Effector CD8-positive, alpha-beta T cell (primary cell): ENCODE results near the gene PLEKHA7.
"Not testable (repeated sequence)": the region's sequence is repeated elsewhere in the genome, so short reads cannot be mapped to it uniquely, and the experiment has no call there.

Experiments used
- DNase-seq: peaks from one replicate; lab custom pipeline; 2025; lab: John Stamatoyannopoulos, UW

The PLEKHA7 gene

DNA sequence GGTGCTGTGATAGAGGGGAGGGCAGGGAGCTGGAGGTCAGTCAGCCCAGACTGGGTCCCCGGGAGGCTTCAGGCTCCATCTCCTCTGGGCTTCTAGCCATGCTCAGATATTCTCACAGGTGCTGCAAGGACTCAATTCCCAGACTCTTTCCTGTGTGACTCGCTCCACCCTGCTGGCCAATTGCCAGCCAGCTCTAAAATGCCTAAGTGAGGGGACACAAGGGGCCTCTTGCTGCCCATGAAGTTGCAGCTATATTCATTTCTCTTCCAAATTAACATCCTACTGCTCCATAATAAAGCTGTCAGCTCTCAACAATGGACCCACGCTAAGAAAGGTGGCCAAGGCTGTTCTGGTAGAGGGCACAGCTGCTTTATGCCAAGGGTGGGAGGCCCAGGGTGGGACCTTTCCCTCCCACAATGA lies 101.5 kb downstream of the PLEKHA7 start:
- DNase-seq: no peak

GRCh38 chr11:16911658-16912057 lies 102.6 kb downstream of the PLEKHA7 start:
- DNase-seq: no peak

DNA sequence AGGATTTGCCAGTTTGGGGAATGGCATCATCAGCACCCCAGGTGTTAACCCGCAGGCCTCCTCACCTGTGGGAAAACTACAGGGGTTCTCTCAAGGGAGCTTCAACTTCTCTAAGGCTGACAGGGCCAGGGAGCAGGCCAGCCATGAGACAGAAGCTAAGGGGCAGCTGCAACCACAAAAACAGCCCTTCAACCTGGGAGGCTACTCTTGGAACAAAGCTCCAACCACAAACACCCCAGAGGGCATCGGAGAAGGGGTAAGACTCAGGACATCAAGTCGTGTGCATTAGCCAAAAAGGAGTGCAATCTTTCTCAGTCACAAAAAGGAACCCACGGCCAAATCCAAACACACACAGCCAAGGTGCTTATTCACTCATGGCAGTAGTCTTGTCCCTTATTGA lies 103.0 kb downstream of the PLEKHA7 start:
- DNase-seq: no peak

- DNase-seq: no peak
These were observed 104.7 kb downstream of the PLEKHA7 start for GRCh38 chr11:16909359-16910035.

GRCh38 chr11:16905375-16905774 lies 108.8 kb downstream of the PLEKHA7 start:
- DNase-seq: no peak

- not testable (repeated sequence) for DNase-seq
These were observed 109.5 kb downstream of the PLEKHA7 start for GRCh38 chr11:16904761-16905160.

GRCh38 chr11:16902781-16903378 lies 111.3 kb downstream of the PLEKHA7 start:
- DNase-seq: no peak

DNA sequence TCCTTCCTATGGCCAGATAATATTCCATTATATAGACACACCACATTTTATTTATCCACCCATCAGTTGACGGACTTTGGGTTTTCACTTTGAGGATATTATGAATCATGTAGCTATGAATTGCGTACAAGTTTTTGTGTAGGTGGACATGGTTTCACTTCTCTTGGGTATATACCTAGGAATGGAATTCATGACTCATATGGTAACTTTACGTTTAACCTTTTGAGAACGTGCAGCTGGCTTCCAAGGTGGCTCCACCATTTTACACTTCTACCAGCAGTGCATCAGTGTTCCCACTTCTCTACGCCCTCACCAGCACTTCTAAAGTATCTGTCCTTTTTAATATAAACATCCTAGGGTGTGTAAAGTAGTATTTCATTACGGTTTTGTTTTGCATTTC lies 112.0 kb downstream of the PLEKHA7 start:
- no peak for DNase-seq

DNA sequence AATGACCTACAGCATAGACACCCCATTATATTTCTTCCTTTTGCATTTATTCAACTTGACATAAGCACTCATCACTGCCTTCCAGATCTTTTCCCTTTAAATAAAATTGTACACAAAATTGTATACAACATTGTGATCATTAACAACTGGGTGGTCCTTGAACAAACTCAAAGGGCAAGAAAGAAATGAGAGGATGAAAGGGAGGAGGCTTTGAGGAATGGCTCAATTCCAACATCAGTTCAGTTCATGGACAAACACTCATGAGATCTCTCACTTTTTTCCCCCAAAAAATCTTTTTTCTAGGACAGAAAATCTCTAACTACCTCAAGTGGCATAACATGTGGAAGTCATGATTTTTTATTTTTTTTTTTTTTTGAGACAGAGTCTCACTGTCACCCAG lies 113.7 kb downstream of the PLEKHA7 start:
- no peak for DNase-seq

DNA sequence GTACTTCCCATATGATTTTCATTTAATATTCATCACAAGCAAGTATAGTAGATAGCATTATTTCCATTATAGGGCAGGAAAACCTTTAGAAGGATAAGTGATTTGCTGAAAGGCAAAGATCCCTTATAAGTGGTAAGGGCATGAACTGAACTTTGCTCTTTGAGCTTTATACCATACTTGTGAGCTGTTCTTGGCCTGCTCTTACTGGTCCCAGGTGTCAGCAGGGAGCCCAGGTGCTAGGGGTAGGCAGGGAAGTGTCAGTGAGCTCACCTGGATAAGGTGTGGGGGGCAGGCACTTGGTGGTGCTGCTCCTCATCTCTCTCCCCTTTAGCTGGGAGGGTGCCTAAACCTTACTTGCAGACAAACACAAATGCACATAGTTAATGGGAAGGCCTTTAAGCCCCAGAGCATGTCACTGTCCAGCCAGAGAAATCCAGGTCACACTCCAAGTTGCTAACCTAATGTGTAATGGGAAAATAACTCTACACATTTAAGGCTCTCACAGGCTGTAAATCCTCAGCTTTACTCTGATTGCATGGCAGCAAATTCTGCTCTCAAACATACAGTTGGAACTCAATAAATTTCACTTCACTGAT lies 114.4 kb downstream of the PLEKHA7 start:
- DNase-seq: no peak

- no peak for DNase-seq
These were observed 115.8 kb downstream of the PLEKHA7 start for GRCh38 chr11:16898274-16898985.

DNA sequence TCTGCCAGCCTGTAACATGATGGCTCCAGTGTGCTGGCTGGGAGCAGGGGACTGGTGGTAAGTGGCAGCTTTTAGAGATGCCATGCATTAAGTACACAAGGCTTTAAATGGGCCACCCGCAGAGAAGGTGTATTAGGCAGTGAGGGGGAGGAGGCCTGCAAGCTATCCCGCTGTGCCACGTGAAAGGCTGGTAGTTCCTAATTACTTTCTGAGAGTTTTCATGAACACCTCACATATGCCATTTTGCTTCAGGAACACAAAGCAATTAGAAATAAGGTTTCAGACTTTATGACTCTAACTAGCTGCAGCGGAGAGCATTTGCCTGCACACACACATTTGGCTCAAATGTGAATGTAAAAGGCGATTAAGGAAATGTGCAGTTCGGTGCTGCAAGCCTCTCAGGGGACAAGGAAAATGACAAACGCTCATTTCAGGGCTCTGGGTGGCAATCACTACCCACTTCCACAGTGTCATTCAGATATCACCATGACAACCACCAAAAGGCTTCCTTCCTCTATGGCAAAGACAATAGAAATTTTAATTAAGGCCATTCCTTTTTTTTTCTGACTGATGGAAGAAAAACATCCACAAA lies 116.6 kb downstream of the PLEKHA7 start:
- DNase-seq: no peak

GRCh38 chr11:16896729-16897469 lies 117.3 kb downstream of the PLEKHA7 start:
- DNase-seq: no peak

GRCh38 chr11:16895306-16895705 lies 118.9 kb downstream of the PLEKHA7 start:
- DNase-seq: no peak

- DNase-seq: no peak
These were observed 120.7 kb downstream of the PLEKHA7 start for GRCh38 chr11:16893456-16894066.

DNA sequence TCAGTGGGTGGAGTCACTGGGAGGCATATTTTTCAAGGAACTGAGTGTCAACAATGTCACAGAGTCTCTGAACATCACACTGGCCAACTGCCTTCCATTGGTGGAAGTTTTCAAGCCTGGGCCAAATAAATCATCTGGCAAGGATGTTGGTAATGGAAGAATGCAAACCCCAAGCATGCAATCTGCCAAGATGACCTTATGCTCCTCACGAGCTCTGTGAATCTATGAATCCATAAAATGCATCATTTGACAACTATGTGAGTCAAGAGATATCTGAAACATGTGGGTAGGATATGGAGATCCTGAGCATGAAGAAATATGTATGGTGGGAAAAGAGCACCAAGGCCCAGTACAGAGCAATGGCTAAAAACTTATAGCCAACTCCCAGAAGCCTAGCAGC lies 122.2 kb downstream of the PLEKHA7 start:
- DNase-seq: no peak

GRCh38 chr11:16891165-16891564 lies 123.0 kb downstream of the PLEKHA7 start:
- DNase-seq: no peak

GRCh38 chr11:16890442-16890841 lies 123.8 kb downstream of the PLEKHA7 start:
- DNase-seq: no peak

DNA sequence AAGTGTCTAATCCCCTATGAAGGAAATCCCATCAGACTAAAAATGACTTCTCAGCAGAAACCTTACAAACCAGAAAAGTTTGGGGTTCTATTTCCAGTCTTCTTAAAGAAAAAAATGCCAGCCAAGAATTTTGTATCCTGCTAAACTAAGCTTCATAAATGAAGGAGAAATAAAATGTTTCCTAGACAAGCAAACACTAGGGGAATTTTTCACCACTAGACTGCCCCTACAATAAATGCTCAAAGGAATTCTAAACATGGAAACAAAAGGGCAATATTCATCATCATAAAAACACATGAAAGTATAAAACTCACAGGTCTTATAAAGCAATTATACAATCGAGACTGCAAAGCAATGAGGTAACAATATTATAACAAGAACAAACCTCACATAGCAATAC lies 124.3 kb downstream of the PLEKHA7 start:
- DNase-seq: no peak

DNA sequence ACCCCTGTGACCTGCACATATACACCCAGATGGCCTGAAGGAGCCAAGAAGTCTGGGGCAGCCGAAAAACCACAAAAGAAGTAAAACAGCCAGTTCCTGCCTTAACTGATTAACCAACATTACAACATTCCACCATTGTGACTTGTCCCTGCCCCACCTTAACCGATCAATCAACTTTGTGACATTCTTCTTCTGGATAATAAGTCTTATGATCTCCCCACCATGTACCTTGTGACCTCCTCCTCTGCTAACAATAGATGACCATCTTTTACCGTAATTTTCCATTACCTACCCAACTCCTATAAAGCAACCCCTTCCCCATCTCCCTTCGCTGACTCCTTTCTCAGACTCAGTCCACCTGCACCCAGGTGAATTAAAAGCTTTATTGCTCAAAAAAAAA lies 125.2 kb downstream of the PLEKHA7 start:
- not testable (repeated sequence) for DNase-seq

DNA sequence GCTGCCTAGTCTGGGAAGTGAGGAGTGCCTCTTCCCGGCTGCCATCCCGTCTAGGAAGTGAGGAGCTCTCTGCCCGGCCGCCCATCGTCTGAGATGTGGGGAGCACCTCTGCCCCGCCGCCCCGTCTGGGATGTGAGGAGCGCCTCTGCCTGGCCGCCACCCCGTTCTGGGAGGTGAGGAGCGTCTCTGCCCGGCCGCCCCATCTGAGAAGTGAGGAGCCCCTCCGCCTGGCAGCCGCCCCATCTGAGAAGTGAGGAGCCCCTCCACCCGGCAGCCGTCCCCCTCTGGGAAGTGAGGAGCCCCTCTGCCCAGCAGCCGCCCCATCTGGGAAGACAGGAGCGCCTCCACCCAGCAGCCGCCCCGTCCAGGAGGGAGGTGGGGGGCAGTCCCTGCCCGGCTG lies 126.3 kb downstream of the PLEKHA7 start:
- DNase-seq: not testable (repeated sequence)
